GM10847 (cell line): Measurements from ENCODE around the gene MCFD2.

Source experiments
- POLR2A ChIP-seq: IDR thresholded peaks from 2 replicates; pipeline ENCODE4 v1.6.1; 2011; ENCODE audit not compliant: insufficient read length; ENCODE audit errors: extremely low read depth

Gene MCFD2

DNA sequence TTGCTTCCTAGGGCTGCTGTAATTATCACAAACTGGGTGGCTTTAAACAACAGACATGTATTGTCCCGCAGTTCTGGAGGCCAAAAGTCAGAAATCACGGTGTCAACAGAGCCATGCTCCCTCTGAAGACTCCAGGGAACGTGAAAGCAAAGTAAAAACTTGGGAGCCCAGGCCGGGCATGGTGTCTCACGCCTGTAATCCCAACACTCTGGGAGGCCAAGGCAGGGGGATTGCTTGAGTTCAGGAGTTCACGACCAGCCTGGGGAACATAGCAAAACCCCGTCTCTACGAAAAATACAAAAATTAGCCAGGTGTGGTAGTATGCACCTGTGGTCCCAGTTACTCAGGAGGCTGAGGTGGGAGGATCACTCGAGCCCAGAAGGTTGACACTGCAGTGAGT lies 63.5 kb downstream of the MCFD2 start:
- no peak for TF ChIP-seq POLR2A
